HEK293 (cell line): Measurements from ENCODE around the gene COG8.
A peak's percentile ranks its signal among the peaks of the same experiment; 100 is the strongest.

Source experiments
- CTCF ChIA-PET: fragments of 350-600 bp; formaldehyde crosslinking; extraction: SDS; loops from one replicate; lab custom pipeline; 2021; ENCODE audit warnings: antibody characterized with exemption; lab: Yijun Ruan, JAX
- POLR2A ChIA-PET: fragments of 300-600 bp; formaldehyde crosslinking; extraction: SDS; loops from one replicate; lab custom pipeline; 2020; ENCODE audit warnings: antibody characterized with exemption, inconsistent platforms; lab: Yijun Ruan, JAX
- H3K27ac ChIP-seq: fragments of 200-500 bp; sonication (Bioruptor generic); 2 replicates; pipeline ENCODE4 v1.5.1; 2014; ENCODE audit warnings: low read depth, low read length, control low read depth, inconsistent platforms; ENCODE audit errors: extremely low read depth
- H3K36me3 ChIP-seq, 2 experiments: fragments of 200-500 bp in 1 of 2; sonication (Bioruptor generic) in 1 of 2; 1 replicate in 1 of 2; 2 replicates in 1 of 2; pipeline ENCODE4 v1.5.1; 2014 to 2017; ENCODE audit warnings: inconsistent platforms in 2 of 2, low read length in 2 of 2; ENCODE audit not compliant: control insufficient read depth in 2 of 2, insufficient read depth in 1 of 2
- H3K4me1 ChIP-seq: fragments of 200-500 bp; sonication (Bioruptor generic); 2 replicates; pipeline ENCODE4 v1.5.1; 2014; ENCODE audit warnings: mild to moderate bottlenecking, low read length, inconsistent platforms; ENCODE audit not compliant: control insufficient read depth, insufficient read depth
- H3K4me3 ChIP-seq: 2 replicates; pipeline ENCODE4 v1.5.1; 2011; ENCODE audit warnings: low read depth, mild to moderate bottlenecking, control low read depth, low read length, moderate library complexity
- H3K9me3 ChIP-seq: fragments of 200-500 bp; sonication (Bioruptor generic); 2 replicates; pipeline ENCODE4 v1.5.1; 2014; ENCODE audit warnings: low read depth, low read length, inconsistent platforms; ENCODE audit not compliant: control insufficient read depth, insufficient read depth
- GLI4 ChIP-seq: fragments of 450-650 bp; formaldehyde crosslinking; IDR thresholded peaks from 2 replicates; pipeline ENCODE4 v1.5.1; 2016; ENCODE audit warnings: missing biosample characterization, missing genetic modification characterization
- GLIS1 ChIP-seq: fragments of 450-650 bp; formaldehyde crosslinking; IDR thresholded peaks from 2 replicates; pipeline ENCODE4 v1.5.1; 2016; ENCODE audit warnings: missing biosample characterization, missing genetic modification characterization
- SP3 ChIP-seq: fragments of 450-650 bp; formaldehyde crosslinking; IDR thresholded peaks from 2 replicates; pipeline ENCODE4 v1.5.1; 2016; ENCODE audit warnings: missing biosample characterization, missing genetic modification characterization
- ZBTB8A ChIP-seq: fragments of 450-650 bp; formaldehyde crosslinking; IDR thresholded peaks from 2 replicates; pipeline ENCODE4 v1.5.1; 2016; ENCODE audit warnings: missing biosample characterization, missing genetic modification characterization
- ZIC2 ChIP-seq: fragments of 450-650 bp; formaldehyde crosslinking; IDR thresholded peaks from 2 replicates; pipeline ENCODE4 v1.5.1; 2016; ENCODE audit warnings: missing biosample characterization, missing genetic modification characterization
- ZNF24 ChIP-seq: fragments of 450-650 bp; formaldehyde crosslinking; IDR thresholded peaks from 2 replicates; pipeline ENCODE4 v1.5.1; 2016; ENCODE audit warnings: missing biosample characterization, missing genetic modification characterization
- ZNF266 ChIP-seq: fragments of 450-650 bp; formaldehyde crosslinking; IDR thresholded peaks from 2 replicates; pipeline ENCODE4 v1.5.1; 2016; ENCODE audit warnings: missing biosample characterization, missing genetic modification characterization, low read depth
- ZNF311 ChIP-seq: fragments of 450-650 bp; formaldehyde crosslinking; IDR thresholded peaks from 2 replicates; pipeline ENCODE4 v1.5.1; 2017; ENCODE audit warnings: missing biosample characterization, missing genetic modification characterization, borderline replicate concordance
- ZNF585B ChIP-seq: fragments of 450-650 bp; formaldehyde crosslinking; IDR thresholded peaks from 2 replicates; pipeline ENCODE4 v1.5.1; 2016; ENCODE audit warnings: missing biosample characterization, missing genetic modification characterization
- ZNF670 ChIP-seq: fragments of 450-650 bp; formaldehyde crosslinking; IDR thresholded peaks from 2 replicates; pipeline ENCODE4 v1.5.1; 2016; ENCODE audit warnings: missing biosample characterization, missing genetic modification characterization, low read depth
- ZNF677 ChIP-seq: fragments of 450-650 bp; IDR thresholded peaks from 2 replicates; pipeline ENCODE4 v1.5.0; 2018; ENCODE audit warnings: missing biosample characterization, mild to moderate bottlenecking, missing genetic modification characterization, moderate library complexity
- ZNF768 ChIP-seq: fragments of 450-650 bp; formaldehyde crosslinking; IDR thresholded peaks from 2 replicates; pipeline ENCODE4 v1.5.1; 2018; ENCODE audit warnings: missing biosample characterization, mild to moderate bottlenecking, missing genetic modification characterization
- TF ChIP-seq, protein P1 (sequence below): fragments of 450-650 bp; formaldehyde crosslinking; IDR thresholded peaks from 2 replicates; pipeline ENCODE4 v1.5.1; 2017; ENCODE audit warnings: missing biosample characterization, missing genetic modification characterization
- TF ChIP-seq, protein P2 (sequence below): fragments of 450-650 bp; formaldehyde crosslinking; IDR thresholded peaks from 2 replicates; pipeline ENCODE4 v1.5.1; 2016; ENCODE audit warnings: missing biosample characterization, missing genetic modification characterization
- TF ChIP-seq, protein P3 (sequence below): fragments of 450-650 bp; formaldehyde crosslinking; IDR thresholded peaks from 2 replicates; pipeline ENCODE4 v1.5.1; 2016; ENCODE audit warnings: missing biosample characterization, missing genetic modification characterization
- TF ChIP-seq, protein P4 (sequence below): fragments of 450-650 bp; formaldehyde crosslinking; IDR thresholded peaks from 2 replicates; pipeline ENCODE4 v1.5.1; 2017; ENCODE audit warnings: missing biosample characterization, missing genetic modification characterization
- TF ChIP-seq, protein P5 (sequence below): IDR thresholded peaks from 2 replicates; pipeline ENCODE4 v1.6.1; 2011; ENCODE audit warnings: mild to moderate bottlenecking, low read depth, low read length, borderline replicate concordance
- TF ChIP-seq, protein P6 (sequence below): fragments of 450-650 bp; formaldehyde crosslinking; conservative IDR thresholded peaks from 2 replicates; pipeline ENCODE4 v1.5.1; 2016; ENCODE audit warnings: low read depth, missing biosample characterization, missing genetic modification characterization

The COG8 gene

DNA sequence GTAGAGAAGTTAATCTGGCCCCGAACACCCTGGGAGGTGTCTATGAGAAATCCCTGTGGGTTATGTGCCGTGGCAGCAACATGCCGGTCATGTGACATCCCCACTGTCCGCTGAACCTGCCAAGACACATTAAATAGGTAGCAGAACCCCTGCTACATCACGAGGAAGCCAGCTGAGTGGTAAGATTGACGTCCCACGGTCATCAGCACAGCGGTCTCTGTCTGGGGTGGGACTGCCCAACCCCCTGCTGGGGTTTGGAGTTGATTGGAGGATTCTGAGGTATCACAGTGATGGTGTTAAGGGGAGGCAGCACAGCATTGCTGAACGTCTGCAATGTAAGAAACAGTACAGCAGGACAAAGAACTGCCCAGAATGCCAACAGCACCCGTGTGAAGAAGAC lies 10.2 kb upstream of the COG8 start:
- ChIA-PET CTCF (interaction anchor here (0.9 kb wide), 1 partner anchor 9 kb away, joined by 4 read pairs; no protein-coding TSS in a partner anchor), POLR2A (no interaction called here)
- H3K9me3 ChIP-seq, result no peaks in the 10 kb centered on the region
- peaks cover 4 to 22% of the 10 kb centered on the region in 2 experiments; a peak in 2 of 3 replicates for H3K36me3 ChIP-seq
- no peak overlapping the region for H3K4me3 ChIP-seq
- TF ChIP-seq, protein P1, sequence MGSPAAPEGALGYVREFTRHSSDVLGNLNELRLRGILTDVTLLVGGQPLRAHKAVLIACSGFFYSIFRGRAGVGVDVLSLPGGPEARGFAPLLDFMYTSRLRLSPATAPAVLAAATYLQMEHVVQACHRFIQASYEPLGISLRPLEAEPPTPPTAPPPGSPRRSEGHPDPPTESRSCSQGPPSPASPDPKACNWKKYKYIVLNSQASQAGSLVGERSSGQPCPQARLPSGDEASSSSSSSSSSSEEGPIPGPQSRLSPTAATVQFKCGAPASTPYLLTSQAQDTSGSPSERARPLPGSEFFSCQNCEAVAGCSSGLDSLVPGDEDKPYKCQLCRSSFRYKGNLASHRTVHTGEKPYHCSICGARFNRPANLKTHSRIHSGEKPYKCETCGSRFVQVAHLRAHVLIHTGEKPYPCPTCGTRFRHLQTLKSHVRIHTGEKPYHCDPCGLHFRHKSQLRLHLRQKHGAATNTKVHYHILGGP (tag by site-specific recombination), result no peak
- TF ChIP-seq, protein P2, sequence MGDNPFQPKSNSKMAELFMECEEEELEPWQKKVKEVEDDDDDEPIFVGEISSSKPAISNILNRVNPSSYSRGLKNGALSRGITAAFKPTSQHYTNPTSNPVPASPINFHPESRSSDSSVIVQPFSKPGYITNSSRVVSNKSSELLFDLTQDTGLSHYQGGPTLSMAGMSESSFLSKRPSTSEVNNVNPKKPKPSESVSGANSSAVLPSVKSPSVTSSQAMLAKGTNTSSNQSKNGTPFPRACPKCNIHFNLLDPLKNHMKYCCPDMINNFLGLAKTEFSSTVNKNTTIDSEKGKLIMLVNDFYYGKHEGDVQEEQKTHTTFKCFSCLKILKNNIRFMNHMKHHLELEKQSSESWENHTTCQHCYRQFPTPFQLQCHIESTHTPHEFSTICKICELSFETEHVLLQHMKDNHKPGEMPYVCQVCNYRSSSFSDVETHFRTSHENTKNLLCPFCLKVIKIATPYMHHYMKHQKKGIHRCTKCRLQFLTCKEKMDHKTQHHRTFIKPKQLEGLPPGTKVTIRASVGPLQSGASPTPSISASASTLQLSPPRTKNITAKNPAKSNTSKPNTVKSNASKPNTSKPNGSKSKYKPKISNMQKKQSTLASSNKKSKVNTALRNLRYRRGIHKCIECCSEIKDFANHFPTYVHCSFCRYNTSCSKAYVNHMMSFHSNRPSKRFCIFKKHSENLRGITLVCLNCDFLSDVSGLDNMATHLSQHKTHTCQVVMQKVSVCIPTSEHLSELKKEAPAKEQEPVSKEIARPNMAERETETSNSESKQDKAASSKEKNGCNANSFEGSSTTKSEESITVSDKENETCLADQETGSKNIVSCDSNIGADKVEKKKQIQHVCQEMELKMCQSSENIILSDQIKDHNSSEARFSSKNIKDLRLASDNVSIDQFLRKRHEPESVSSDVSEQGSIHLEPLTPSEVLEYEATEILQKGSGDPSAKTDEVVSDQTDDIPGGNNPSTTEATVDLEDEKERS (tag by site-specific recombination), result no peak
- no peak for TF ChIP-seq ZNF768 (tag by site-specific recombination)
- no peak for TF ChIP-seq SP3
- TF ChIP-seq, protein P3, sequence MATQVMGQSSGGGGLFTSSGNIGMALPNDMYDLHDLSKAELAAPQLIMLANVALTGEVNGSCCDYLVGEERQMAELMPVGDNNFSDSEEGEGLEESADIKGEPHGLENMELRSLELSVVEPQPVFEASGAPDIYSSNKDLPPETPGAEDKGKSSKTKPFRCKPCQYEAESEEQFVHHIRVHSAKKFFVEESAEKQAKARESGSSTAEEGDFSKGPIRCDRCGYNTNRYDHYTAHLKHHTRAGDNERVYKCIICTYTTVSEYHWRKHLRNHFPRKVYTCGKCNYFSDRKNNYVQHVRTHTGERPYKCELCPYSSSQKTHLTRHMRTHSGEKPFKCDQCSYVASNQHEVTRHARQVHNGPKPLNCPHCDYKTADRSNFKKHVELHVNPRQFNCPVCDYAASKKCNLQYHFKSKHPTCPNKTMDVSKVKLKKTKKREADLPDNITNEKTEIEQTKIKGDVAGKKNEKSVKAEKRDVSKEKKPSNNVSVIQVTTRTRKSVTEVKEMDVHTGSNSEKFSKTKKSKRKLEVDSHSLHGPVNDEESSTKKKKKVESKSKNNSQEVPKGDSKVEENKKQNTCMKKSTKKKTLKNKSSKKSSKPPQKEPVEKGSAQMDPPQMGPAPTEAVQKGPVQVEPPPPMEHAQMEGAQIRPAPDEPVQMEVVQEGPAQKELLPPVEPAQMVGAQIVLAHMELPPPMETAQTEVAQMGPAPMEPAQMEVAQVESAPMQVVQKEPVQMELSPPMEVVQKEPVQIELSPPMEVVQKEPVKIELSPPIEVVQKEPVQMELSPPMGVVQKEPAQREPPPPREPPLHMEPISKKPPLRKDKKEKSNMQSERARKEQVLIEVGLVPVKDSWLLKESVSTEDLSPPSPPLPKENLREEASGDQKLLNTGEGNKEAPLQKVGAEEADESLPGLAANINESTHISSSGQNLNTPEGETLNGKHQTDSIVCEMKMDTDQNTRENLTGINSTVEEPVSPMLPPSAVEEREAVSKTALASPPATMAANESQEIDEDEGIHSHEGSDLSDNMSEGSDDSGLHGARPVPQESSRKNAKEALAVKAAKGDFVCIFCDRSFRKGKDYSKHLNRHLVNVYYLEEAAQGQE (tag by site-specific recombination), result no peak
- no peak for TF ChIP-seq ZNF677 (tag by site-specific recombination)
- TF ChIP-seq GLI4 (tag by site-specific recombination), result no peak
- TF ChIP-seq, protein P4, sequence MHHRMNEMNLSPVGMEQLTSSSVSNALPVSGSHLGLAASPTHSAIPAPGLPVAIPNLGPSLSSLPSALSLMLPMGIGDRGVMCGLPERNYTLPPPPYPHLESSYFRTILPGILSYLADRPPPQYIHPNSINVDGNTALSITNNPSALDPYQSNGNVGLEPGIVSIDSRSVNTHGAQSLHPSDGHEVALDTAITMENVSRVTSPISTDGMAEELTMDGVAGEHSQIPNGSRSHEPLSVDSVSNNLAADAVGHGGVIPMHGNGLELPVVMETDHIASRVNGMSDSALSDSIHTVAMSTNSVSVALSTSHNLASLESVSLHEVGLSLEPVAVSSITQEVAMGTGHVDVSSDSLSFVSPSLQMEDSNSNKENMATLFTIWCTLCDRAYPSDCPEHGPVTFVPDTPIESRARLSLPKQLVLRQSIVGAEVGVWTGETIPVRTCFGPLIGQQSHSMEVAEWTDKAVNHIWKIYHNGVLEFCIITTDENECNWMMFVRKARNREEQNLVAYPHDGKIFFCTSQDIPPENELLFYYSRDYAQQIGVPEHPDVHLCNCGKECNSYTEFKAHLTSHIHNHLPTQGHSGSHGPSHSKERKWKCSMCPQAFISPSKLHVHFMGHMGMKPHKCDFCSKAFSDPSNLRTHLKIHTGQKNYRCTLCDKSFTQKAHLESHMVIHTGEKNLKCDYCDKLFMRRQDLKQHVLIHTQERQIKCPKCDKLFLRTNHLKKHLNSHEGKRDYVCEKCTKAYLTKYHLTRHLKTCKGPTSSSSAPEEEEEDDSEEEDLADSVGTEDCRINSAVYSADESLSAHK (tag by site-specific recombination), result no peak
- TF ChIP-seq GLIS1 (tag by site-specific recombination), result peak; percentile 29
- no peak for TF ChIP-seq ZNF311 (tag by site-specific recombination)
- TF ChIP-seq ZBTB8A, result no peak
- TF ChIP-seq, protein P5, sequence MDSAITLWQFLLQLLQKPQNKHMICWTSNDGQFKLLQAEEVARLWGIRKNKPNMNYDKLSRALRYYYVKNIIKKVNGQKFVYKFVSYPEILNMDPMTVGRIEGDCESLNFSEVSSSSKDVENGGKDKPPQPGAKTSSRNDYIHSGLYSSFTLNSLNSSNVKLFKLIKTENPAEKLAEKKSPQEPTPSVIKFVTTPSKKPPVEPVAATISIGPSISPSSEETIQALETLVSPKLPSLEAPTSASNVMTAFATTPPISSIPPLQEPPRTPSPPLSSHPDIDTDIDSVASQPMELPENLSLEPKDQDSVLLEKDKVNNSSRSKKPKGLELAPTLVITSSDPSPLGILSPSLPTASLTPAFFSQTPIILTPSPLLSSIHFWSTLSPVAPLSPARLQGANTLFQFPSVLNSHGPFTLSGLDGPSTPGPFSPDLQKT, result no peak
- no peak for TF ChIP-seq ZNF585B (tag by site-specific recombination)
- TF ChIP-seq ZNF670 (tag by site-specific recombination), result no peak
- TF ChIP-seq, protein P6, sequence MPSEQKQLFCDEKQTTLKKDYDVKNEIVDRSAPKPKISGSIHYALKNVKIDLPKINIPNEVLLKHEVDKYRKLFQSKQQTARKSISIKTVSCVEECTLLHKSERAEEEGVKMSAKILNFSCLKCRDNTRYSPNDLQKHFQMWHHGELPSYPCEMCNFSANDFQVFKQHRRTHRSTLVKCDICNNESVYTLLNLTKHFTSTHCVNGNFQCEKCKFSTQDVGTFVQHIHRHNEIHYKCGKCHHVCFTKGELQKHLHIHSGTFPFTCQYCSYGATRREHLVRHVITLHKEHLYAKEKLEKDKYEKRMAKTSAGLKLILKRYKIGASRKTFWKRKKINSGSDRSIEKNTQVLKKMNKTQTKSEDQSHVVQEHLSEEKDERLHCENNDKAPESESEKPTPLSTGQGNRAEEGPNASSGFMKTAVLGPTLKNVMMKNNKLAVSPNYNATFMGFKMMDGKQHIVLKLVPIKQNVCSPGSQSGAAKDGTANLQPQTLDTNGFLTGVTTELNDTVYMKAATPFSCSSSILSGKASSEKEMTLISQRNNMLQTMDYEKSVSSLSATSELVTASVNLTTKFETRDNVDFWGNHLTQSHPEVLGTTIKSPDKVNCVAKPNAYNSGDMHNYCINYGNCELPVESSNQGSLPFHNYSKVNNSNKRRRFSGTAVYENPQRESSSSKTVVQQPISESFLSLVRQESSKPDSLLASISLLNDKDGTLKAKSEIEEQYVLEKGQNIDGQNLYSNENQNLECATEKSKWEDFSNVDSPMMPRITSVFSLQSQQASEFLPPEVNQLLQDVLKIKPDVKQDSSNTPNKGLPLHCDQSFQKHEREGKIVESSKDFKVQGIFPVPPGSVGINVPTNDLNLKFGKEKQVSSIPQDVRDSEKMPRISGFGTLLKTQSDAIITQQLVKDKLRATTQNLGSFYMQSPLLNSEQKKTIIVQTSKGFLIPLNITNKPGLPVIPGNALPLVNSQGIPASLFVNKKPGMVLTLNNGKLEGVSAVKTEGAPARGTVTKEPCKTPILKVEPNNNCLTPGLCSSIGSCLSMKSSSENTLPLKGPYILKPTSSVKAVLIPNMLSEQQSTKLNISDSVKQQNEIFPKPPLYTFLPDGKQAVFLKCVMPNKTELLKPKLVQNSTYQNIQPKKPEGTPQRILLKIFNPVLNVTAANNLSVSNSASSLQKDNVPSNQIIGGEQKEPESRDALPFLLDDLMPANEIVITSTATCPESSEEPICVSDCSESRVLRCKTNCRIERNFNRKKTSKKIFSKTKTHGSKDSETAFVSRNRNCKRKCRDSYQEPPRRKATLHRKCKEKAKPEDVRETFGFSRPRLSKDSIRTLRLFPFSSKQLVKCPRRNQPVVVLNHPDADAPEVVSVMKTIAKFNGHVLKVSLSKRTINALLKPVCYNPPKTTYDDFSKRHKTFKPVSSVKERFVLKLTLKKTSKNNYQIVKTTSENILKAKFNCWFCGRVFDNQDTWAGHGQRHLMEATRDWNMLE (tag by site-specific recombination), result no peak
- TF ChIP-seq ZIC2 (tag by site-specific recombination), result peak; percentile 71
- TF ChIP-seq ZNF266 (tag by site-specific recombination), result no peak
- TF ChIP-seq ZNF24 (tag by site-specific recombination), result no peak
- TF ChIP-seq, all 188 proteins: peak for 2
- peaks cover 5% of the 10 kb centered on the region; the same call in 1 of the 2 replicates for H3K4me1 ChIP-seq
- no peak overlapping the region for H3K27ac ChIP-seq
